HFFc6 (cell line): ENCODE data around the gene KCNQ1. TPM values are rescaled to one million over a fixed set of nuclear protein-coding genes. Genes with fewer than 3 reads are reported as not detected.

ENCODE experiments used
- DNase-seq: peaks from one replicate; pipeline ENCODE4 v3.0.0-alpha.2; 2018
- H3K27ac Mint-ChIP-seq: 2 replicates; pipeline ENCODE4 v1.8.0; 2020; ENCODE audit warnings: mild to moderate bottlenecking, mixed read lengths
- H3K27me3 Mint-ChIP-seq: 2 replicates; pipeline ENCODE4 v1.8.0; 2021; ENCODE audit warnings: mild to moderate bottlenecking, moderate library complexity, mixed read lengths; ENCODE audit not compliant: insufficient read depth
- H3K36me3 Mint-ChIP-seq: 2 replicates; pipeline ENCODE4 v1.8.0; 2021; ENCODE audit warnings: low read depth, mixed read lengths
- H3K4me1 Mint-ChIP-seq: 2 replicates; pipeline ENCODE4 v1.8.0; 2020; ENCODE audit warnings: low read depth, mixed read lengths
- H3K4me3 Mint-ChIP-seq: 2 replicates; pipeline ENCODE4 v1.8.0; 2020; ENCODE audit warnings: mild to moderate bottlenecking, moderate library complexity, mixed read lengths
- H3K9me3 Mint-ChIP-seq: 2 replicates; pipeline ENCODE4 v1.8.0; 2020; ENCODE audit warnings: mild to moderate bottlenecking, mixed read lengths
- total RNA-seq, 6 experiments: library from RNA; stranded (reverse); fragmentation: NEBNext Ultra II Directional; extraction: Animal tissue kit (Norgen Biotek cat#: 25700); gene quantifications; 2 replicates in 1 of 6; 3 replicates in 5 of 6; pipeline ENCODE4 v1.2.3, GENCODE V29; 2021
- TF ChIP-seq, protein P1 (sequence below): fragments of 200-600 bp; sonication (generic); IDR thresholded peaks from 2 replicates; pipeline ENCODE4 v1.5.0; 2021; ENCODE audit warnings: antibody characterized with exemption, mild to moderate bottlenecking

The KCNQ1 gene
- total RNA-seq, 6 experiments from 2014 or later, result not detected

DNA sequence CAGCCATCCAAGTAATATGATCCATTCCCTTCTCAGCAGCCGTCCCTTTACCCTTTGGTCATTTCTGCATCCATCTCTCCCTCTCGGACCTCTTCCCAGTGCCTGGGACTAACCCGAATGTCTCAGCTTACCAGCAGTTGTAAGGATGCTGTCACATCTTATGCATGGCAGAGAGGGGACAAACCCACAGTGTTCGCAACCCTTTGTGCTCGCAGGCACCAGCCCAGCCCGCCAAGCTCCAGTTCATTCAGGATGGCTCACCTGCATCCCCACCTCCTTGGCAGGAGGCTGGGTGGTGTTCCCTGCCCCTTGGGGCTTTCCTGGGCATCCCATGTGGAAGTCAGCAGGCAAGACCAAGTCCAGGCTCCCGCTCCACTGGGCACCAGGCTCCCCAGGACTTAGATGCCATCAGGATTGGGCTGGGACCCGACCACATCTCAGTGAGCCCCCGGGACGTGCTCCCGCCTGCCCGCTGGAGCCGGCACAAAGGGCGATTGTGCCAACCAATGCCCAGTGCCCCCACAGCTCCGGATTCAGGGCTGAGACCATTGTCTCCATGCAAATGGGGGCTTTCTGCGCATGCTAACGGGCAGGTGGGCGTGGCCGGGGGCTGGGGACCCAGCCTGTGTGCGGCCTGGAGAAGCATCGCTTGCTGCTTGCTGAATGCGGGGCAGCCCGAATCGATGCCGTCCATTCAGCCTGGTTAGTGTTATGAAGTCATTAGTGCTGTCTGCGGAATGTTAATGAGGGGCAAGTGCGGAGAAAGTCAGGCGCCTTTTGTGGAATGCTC, 146.4 kb downstream of the KCNQ1 start:
- Mint-ChIP-seq H3K27me3 (peaks cover 31% of the 10 kb centered on the region), H3K4me3 (no peak overlapping the region), H3K9me3 (no peaks in the 10 kb centered on the region), H3K4me1 (no peaks in the 10 kb centered on the region), H3K27ac (no peak overlapping the region), H3K36me3 (no peaks in the 10 kb centered on the region)
- TF ChIP-seq, protein P1, sequence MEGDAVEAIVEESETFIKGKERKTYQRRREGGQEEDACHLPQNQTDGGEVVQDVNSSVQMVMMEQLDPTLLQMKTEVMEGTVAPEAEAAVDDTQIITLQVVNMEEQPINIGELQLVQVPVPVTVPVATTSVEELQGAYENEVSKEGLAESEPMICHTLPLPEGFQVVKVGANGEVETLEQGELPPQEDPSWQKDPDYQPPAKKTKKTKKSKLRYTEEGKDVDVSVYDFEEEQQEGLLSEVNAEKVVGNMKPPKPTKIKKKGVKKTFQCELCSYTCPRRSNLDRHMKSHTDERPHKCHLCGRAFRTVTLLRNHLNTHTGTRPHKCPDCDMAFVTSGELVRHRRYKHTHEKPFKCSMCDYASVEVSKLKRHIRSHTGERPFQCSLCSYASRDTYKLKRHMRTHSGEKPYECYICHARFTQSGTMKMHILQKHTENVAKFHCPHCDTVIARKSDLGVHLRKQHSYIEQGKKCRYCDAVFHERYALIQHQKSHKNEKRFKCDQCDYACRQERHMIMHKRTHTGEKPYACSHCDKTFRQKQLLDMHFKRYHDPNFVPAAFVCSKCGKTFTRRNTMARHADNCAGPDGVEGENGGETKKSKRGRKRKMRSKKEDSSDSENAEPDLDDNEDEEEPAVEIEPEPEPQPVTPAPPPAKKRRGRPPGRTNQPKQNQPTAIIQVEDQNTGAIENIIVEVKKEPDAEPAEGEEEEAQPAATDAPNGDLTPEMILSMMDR, result no peak
- DNase-seq, result no peak

DNA sequence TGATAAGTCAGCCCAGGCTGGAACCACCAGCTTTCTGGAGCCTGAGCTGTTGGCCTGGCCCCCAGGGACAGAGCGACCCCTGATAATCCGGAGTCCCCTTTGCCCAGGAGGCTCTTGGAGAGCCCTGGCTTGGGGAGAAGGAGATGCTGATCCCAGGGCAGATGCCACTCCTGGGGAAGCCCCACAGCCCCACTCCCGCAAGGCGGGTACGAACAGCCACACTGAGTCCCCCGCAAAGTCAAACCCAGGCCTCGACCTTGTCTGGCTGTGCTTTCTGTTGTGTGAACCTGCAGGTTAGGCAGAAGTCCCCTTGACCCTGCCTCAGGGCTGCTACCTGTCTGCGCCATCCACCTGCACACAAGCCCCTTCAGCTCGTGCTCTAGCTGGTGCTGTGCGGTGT, 147.0 kb downstream of the KCNQ1 start:
- no peak for DNase-seq

DNA sequence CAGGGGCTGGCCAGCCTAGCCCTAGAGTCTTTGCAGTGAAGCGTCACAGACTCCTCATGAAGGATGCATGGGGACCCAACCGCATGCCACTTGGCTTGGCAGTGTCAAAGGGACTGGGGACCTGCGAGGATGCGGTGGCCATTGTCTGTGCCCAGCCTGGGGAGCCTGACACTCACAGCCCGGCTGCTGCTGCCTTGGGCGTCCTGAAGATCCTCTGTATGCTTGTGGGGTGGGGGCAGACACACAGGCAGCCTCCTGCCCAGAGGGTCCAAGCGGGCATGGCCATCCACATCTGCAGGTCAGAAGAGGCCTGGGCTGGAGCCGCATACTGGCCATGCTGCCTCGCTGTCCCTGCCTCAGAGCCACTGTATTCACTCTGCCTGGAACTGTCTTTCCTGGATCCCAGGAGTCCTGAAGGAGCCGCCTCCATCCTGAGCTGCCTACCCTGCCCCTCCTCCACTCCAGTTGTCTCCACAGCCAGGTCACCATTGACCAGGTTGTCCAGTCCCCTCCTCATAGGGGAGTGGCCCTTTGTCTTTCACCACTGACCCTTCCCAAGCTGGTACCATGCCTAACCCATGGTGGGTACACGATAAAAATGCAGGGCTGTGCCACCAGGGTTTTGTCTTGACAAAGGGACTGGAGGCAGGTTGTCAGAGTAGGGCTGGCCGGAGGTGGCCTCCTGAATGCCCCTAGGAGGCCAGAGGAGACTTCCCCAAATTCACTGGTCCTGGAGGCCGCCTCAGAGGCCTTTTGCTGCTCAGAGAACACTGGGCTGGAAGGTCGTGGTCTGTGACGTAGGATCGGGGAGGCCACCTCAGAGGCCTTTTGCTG, 148.0 kb downstream of the KCNQ1 start:
- H3K27ac Mint-ChIP-seq, result no peak overlapping the region
- peaks cover 28% of the 10 kb centered on the region for H3K27me3 Mint-ChIP-seq
- H3K9me3 Mint-ChIP-seq, result peaks cover 6% of the 10 kb centered on the region
- TF ChIP-seq, protein P1, result no peak
- no peaks in the 10 kb centered on the region for H3K4me1 Mint-ChIP-seq
- H3K4me3 Mint-ChIP-seq, result no peak overlapping the region
- no peaks in the 10 kb centered on the region for H3K36me3 Mint-ChIP-seq
- no peak for DNase-seq

More for the DNA sequence above, 147.0 kb downstream of the KCNQ1 start:
- Mint-ChIP-seq H3K9me3 (no peaks in the 10 kb centered on the region), H3K4me1 (no peaks in the 10 kb centered on the region), H3K4me3 (no peak overlapping the region), H3K27ac (no peak overlapping the region), H3K27me3 (peaks cover 31% of the 10 kb centered on the region), H3K36me3 (no peaks in the 10 kb centered on the region)
- TF ChIP-seq, protein P1, result no peak

DNA sequence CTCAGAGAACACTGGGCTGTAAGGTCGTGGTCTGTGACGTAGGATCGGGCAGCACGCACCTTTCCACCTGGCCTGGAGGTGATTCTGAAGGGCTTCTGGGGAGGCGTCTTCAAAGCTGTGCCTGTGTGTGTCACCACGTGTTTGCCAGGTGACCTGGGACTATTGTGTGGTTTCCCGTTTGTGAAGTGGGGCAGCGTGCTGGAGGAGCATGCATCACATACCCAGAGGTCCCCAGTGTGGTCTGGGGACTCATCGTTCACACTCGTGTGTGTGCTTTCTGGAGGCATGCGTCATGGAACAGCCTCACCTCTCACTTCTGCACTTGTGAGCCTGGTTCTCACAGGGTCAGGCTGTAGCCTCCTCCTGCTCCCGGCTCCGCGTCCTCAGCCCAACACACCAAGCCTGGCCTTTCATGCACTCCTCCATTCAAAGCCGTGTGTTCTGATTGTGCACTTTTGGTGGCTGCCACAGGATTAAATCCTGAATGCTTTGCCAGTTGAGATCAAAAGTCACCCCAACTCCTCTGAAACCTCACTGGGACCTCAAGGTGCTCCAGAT, 148.7 kb downstream of the KCNQ1 start:
- H3K9me3 Mint-ChIP-seq, result peaks cover 12% of the 10 kb centered on the region
- H3K27ac Mint-ChIP-seq, result no peak overlapping the region
- H3K27me3 Mint-ChIP-seq, result peaks cover 22% of the 10 kb centered on the region
- DNase-seq, result no peak
- no peaks in the 10 kb centered on the region for H3K36me3 Mint-ChIP-seq
- H3K4me1 Mint-ChIP-seq, result no peaks in the 10 kb centered on the region
- H3K4me3 Mint-ChIP-seq, result no peak overlapping the region
- TF ChIP-seq, protein P1, result no peak

DNA sequence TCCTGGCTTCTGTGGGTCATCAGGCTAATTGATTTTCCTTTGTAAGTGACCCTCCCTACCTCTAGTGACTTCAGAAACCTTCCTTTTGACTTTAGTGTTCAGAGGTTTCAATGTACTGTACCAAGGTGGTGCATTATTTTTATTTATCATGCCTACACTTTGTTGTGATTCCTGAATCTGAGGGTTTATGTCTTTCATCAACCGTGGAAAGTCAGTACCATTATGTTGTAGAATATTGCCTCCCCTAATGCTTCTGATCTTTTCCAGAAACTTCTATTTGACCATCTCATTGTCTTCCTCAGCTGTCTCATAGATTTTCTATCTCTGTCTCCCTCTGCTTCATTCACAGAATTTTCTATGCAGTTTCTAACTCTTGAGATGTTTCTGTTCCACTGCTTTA, 149.5 kb downstream of the KCNQ1 start:
- TF ChIP-seq, protein P1, result no peak
- Mint-ChIP-seq H3K9me3 (peaks cover 19% of the 10 kb centered on the region), H3K36me3 (no peaks in the 10 kb centered on the region), H3K4me1 (no peaks in the 10 kb centered on the region), H3K27ac (no peak overlapping the region), H3K4me3 (no peak overlapping the region), H3K27me3 (peaks cover 19% of the 10 kb centered on the region)
- no peak for DNase-seq
